OCI-LY7 (cell line): Measurements from ENCODE around the gene CRYBA1. TPM values are rescaled to one million over a fixed set of nuclear protein-coding genes. Genes with fewer than 3 reads are reported as not detected.
"Not testable (repeated sequence)": the region's sequence is repeated elsewhere in the genome, so short reads cannot be mapped to it uniquely, and the experiment has no call there.

Source experiments
- BruUV-seq: library from RNA; stranded (reverse); fragments of 400-500 nt; replicated peaks from 2 replicates; lab custom pipeline; 2021; lab: Mats Ljungman, UMichigan
- CTCF ChIA-PET: fragments of 300-600 bp; sonication (Branson Sonifier 250); formaldehyde crosslinking; loops from one replicate; lab custom pipeline; 2022; ENCODE audit warnings: antibody characterized with exemption; ENCODE audit not compliant: unreplicated experiment; lab: Charles Lee
- POLR2A ChIA-PET: fragments of 300-600 bp; sonication (Branson Sonifier 250); formaldehyde crosslinking; loops from one replicate; lab custom pipeline; 2022; ENCODE audit warnings: antibody characterized with exemption; lab: Charles Lee
- DNase-seq: peaks from one replicate; pipeline ENCODE4 v3.0.0-alpha.2; 2015; ENCODE audit warnings: low spot score
- H2AFZ ChIP-seq: fragments of 200-600 bp; sonication (generic), shearing (Covaris generic); 2 replicates; pipeline ENCODE4 v1.6.1; 2014; ENCODE audit warnings: mild to moderate bottlenecking, antibody characterized with exemption, low read length, moderate library complexity
- H3K27ac ChIP-seq: fragments of 200-600 bp; sonication (generic); 2 replicates; pipeline ENCODE4 v1.5.1; 2014; ENCODE audit warnings: mixed run types, low read depth, mild to moderate bottlenecking, moderate library complexity, low read length, inconsistent platforms; ENCODE audit not compliant: poor library complexity, severe bottlenecking
- H3K36me3 ChIP-seq: fragments of 200-600 bp; sonication (generic); 2 replicates; pipeline ENCODE4 v1.6.1; 2014; ENCODE audit warnings: mild to moderate bottlenecking, antibody characterized with exemption, low read length, moderate library complexity, mixed read lengths; ENCODE audit not compliant: insufficient read depth
- H3K4me1 ChIP-seq: fragments of 200-600 bp; sonication (generic); 2 replicates; pipeline ENCODE4 v1.5.1; 2014; ENCODE audit warnings: mild to moderate bottlenecking, low read length; ENCODE audit not compliant: insufficient read depth, poor library complexity, severe bottlenecking
- H3K4me2 ChIP-seq: fragments of 200-600 bp; sonication (generic); 2 replicates; pipeline ENCODE4 v1.6.1; 2014; ENCODE audit warnings: mild to moderate bottlenecking, low read length
- H3K4me3 ChIP-seq: fragments of 200-600 bp; sonication (generic); 2 replicates; pipeline ENCODE4 v1.5.1; 2014; ENCODE audit warnings: mild to moderate bottlenecking, low read depth, low read length; ENCODE audit not compliant: poor library complexity, severe bottlenecking
- H3K79me2 ChIP-seq: fragments of 200-600 bp; sonication (generic); 2 replicates; pipeline ENCODE4 v1.6.1; 2016; ENCODE audit warnings: low read depth, mild to moderate bottlenecking, low read length, moderate library complexity, mixed read lengths; ENCODE audit not compliant: insufficient read depth
- H3K9me2 ChIP-seq: fragments of 200-600 bp; sonication (generic); 2 replicates; pipeline ENCODE4 v1.6.1; 2016; ENCODE audit warnings: mild to moderate bottlenecking, low read length, mixed read lengths; ENCODE audit not compliant: insufficient read depth
- H3K9me3 ChIP-seq: fragments of 200-600 bp; sonication (generic); 2 replicates; pipeline ENCODE4 v1.6.1; 2014; ENCODE audit warnings: mild to moderate bottlenecking, mixed run types, low read length, mixed read lengths
- H4K20me1 ChIP-seq: fragments of 200-600 bp; sonication (generic); 2 replicates; pipeline ENCODE4 v1.6.1; 2014; ENCODE audit warnings: mild to moderate bottlenecking, antibody characterized with exemption, low read length, moderate library complexity, mixed read lengths; ENCODE audit not compliant: insufficient read depth
- CTCF ChIP-seq: fragments of 200-600 bp; sonication (generic); conservative IDR thresholded peaks from 2 replicates; pipeline ENCODE4 v1.5.1; 2014; ENCODE audit warnings: mild to moderate bottlenecking, antibody characterized with exemption, low read length, moderate library complexity, mixed read lengths
- EZH2phosphoT487 ChIP-seq: fragments of 200-600 bp; sonication (generic); IDR thresholded peaks from 2 replicates; pipeline ENCODE4 v1.6.1; 2018; ENCODE audit warnings: low read depth, borderline replicate concordance, mild to moderate bottlenecking, mixed run types, antibody characterized with exemption, low read length, moderate library complexity, mixed read lengths
- intact Hi-C: fragments of 100-400 bp; cut with micrococcal nuclease; formaldehyde crosslinking; loops from one replicate; pipeline ENCODE4 v1.10.0; 2022; ENCODE audit not compliant: unreplicated experiment
- total RNA-seq, 2 experiments: library from RNA; depleted of rRNA in 1 of 2; stranded (reverse); fragments of >200 nt in 1 of 2; shearing (Covaris generic) in 1 of 2; gene quantifications; 2 replicates each; pipeline ENCODE4 v1.2.3, GENCODE V29; 2014 to 2022

Gene CRYBA1
- total RNA-seq, 2 experiments from 2014 or later = not detected

DNA sequence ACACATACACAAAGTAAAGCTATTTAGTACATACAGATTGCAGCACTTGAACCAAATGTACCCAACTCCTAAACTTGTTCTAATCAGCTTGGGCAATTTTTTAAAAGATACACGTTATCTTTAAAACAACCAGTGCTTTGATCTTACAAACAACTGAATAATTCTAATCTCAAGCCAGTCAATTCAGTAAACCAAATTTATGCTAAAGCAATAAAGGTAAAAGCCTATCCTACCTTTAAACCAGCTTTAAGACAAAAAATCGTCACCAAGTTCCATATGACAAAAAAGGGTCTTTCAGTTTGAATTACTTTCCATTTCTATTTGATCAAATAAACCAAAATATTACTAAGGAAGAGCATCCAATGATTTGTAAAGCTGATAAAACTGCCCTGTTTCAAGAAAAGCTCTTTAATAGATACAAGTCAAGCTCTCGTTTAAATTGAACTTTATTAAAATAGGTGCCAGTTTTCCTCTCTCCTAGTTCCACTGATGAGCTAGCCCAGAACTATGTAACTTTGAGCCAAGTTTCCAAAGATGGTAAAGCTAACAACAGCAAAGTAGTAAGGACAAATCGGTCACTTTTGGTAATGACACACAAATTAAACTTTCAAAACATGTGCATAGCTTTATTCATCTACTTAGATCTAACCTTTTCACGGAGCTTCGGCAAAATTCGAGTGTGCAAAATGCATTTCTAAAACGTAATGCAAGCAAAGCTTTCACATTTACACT, 10.2 kb downstream of the CRYBA1 start:
- H3K4me3 ChIP-seq = no peak overlapping the region
- POLR2A ChIA-PET = interaction anchor here (0.5 to 1.0 kb wide), 8 partner anchors 11 to 1938 kb away, joined by 3 to 6 read pairs (median 4); partner anchors contain the start of gene NUFIP2
- DNase-seq = no peak
- no peak for TF ChIP-seq EZH2phosphoT487
- no peak overlapping the region for H2AFZ ChIP-seq
- CTCF ChIA-PET = interaction anchor here (0.8 kb wide), 1 partner anchor 108 kb away, joined by 4 read pairs; no protein-coding TSS in a partner anchor
- BruUV-seq = no TSS peak
- peaks cover 67% of the 10 kb centered on the region for H3K36me3 ChIP-seq
- H3K4me1 ChIP-seq = no peaks in the 10 kb centered on the region
- intact Hi-C loops = no loop called here
- no peaks in the 10 kb centered on the region for H3K9me2 ChIP-seq
- H3K9me3 ChIP-seq = no peaks in the 10 kb centered on the region
- no peak overlapping the region for H3K4me2 ChIP-seq
- 0 out of 2 replicates have a peak, but pooled peaks cover 19% of the 10 kb centered on the region for H4K20me1 ChIP-seq
- no peak overlapping the region for H3K27ac ChIP-seq
- peaks cover 27% of the 10 kb centered on the region; the same call in 1 of the 2 replicates for H3K79me2 ChIP-seq

GRCh38 chr17:29257756-29258155, 11.1 kb downstream of the CRYBA1 start:
- H4K20me1 ChIP-seq = 0 out of 2 replicates have a peak, but pooled peaks cover 24% of the 10 kb centered on the region
- H2AFZ ChIP-seq = no peak overlapping the region
- DNase-seq = no peak
- CTCF ChIA-PET = no interaction called here
- H3K9me2 ChIP-seq = no peaks in the 10 kb centered on the region
- POLR2A ChIA-PET = interaction anchor here (0.6 to 1.0 kb wide), 5 partner anchors 8 to 1928 kb away, joined by 3 to 6 read pairs (median 3); partner anchors contain the start of gene NUFIP2
- H3K4me3 ChIP-seq = no peak overlapping the region
- H3K36me3 ChIP-seq = peaks cover 75% of the 10 kb centered on the region
- no peaks in the 10 kb centered on the region for H3K4me1 ChIP-seq
- TF ChIP-seq EZH2phosphoT487 (no peak), CTCF (no peak)
- peaks cover 36% of the 10 kb centered on the region; the same call in 1 of the 2 replicates for H3K79me2 ChIP-seq
- H3K9me3 ChIP-seq = no peaks in the 10 kb centered on the region
- intact Hi-C loops = no loop called here
- no peak overlapping the region for H3K4me2 ChIP-seq
- no peak overlapping the region for H3K27ac ChIP-seq
- no TSS peak for BruUV-seq

DNA sequence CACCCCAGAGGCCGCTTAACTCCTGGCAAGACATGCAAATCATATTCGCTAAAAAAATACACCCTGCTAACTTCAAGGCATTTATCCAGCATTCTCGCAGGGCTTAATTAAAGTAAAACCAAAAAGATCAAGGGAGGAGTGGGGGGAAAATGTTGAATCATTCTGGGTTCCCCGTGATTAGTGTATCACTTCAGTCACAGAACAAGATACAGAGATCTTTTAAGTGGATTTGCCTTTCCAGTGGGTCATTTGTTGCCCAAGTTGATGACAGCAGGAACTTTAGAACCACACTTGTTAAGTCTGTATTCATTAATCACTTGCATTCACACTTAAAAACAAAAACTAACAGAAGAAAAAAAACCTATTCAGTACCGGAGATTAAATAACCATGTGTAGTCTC, 17.3 kb downstream of the CRYBA1 start:
- intact Hi-C loops = no loop called here
- TF ChIP-seq EZH2phosphoT487 (no peak), CTCF (no peak)
- H3K4me1 ChIP-seq = no peaks in the 10 kb centered on the region
- no peak overlapping the region for H3K4me3 ChIP-seq
- ChIA-PET CTCF (no interaction called here), POLR2A (interaction anchor here (0.5 to 2.0 kb wide), 2 partner anchors 12 to 488 kb away, joined by 3 to 6 read pairs; no protein-coding TSS in a partner anchor)
- peaks cover 62% of the 10 kb centered on the region for H3K79me2 ChIP-seq
- peaks cover 93% of the 10 kb centered on the region for H3K36me3 ChIP-seq
- H3K9me2 ChIP-seq = no peaks in the 10 kb centered on the region
- no TSS peak for BruUV-seq
- no peaks in the 10 kb centered on the region for H3K9me3 ChIP-seq
- no peak overlapping the region for H3K27ac ChIP-seq
- H2AFZ ChIP-seq = no peak overlapping the region
- no peak for DNase-seq
- peaks cover 31% of the 10 kb centered on the region for H4K20me1 ChIP-seq
- H3K4me2 ChIP-seq = no peak overlapping the region

DNA sequence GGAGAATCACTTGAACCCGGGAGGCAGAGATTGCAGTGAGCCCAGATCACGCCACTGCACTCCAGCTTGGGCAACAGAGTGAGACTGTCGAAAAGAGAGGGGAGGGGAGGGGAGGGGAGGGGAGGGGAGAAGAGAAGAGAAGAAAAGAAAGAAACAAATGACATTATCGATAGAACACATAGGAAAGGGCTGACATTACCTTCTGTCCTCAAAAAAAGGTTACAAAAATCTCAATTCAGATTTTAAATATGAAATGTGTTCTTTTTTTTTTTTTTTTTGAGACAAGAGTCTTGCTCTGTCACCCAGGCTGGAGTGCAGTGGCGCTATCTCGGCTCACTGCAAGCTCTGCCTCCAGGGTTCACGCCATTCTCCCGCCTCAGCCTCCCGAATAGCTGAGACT, 25.3 kb downstream of the CRYBA1 start:
- DNase-seq = not testable (repeated sequence)
- POLR2A ChIA-PET = interaction anchor here (0.6 to 0.7 kb wide), 2 partner anchors 18 to 205 kb away, joined by 4 to 5 read pairs; no protein-coding TSS in a partner anchor

More for the DNA sequence above, 25.3 kb downstream of the CRYBA1 start:
- H2AFZ ChIP-seq, BruUV-seq, H3K9me2 ChIP-seq, CTCF ChIA-PET, intact Hi-C loops, H3K27ac ChIP-seq, H3K9me3 ChIP-seq, H3K4me3 ChIP-seq, H3K4me2 ChIP-seq, H3K4me1 ChIP-seq: not testable (repeated sequence)
- peaks cover 39% of the 10 kb centered on the region for H4K20me1 ChIP-seq
- H3K79me2 ChIP-seq = peaks cover 97% of the 10 kb centered on the region
- H3K36me3 ChIP-seq = peaks cover 97% of the 10 kb centered on the region
